Tibial nerve (tissue), 4 donors: Measurements from ENCODE around the gene HLA-DQB1.

Experiments
- CTCF ChIP-seq, 5 experiments: fragments of 200-600 bp in 3 of 5; fragments of 450-650 bp in 2 of 5; sonication (generic) in 3 of 5; IDR thresholded peaks; one replicate each; pipeline ENCODE4 v1.5.1; 2016 to 2019; ENCODE audit warnings: antibody characterized with exemption in 5 of 5, mild to moderate bottlenecking in 3 of 5, moderate library complexity in 2 of 5
- EP300 ChIP-seq, 2 donors: sonication (generic); formaldehyde crosslinking; IDR thresholded peaks; one replicate each; pipeline ENCODE4 v1.6.1; 2017; ENCODE audit warnings: antibody characterized with exemption in 2 of 2, mild to moderate bottlenecking in 1 of 2
- POLR2A ChIP-seq, 2 donors: fragments of 450-650 bp; IDR thresholded peaks; one replicate each; pipeline ENCODE4 v1.6.1; 2017; ENCODE audit warnings: antibody characterized with exemption in 2 of 2, mild to moderate bottlenecking in 2 of 2, moderate library complexity in 2 of 2

- TF ChIP-seq CTCF (IDR thresholded peaks at IDR 0.05) (no peak), EP300 (IDR thresholded peaks at IDR 0.05) (no peak), POLR2A (IDR thresholded peaks at IDR 0.05) (no peak)
These were observed 41.3 kb downstream of the HLA-DQB1 start for GRCh38 chr6:32625137-32625536.
